ENCODE measurements around the gene EIPR1. TPM values are rescaled to one million over a fixed set of nuclear protein-coding genes. Genes with fewer than 3 reads are reported as not detected.

Gene EIPR1
- polyA plus RNA-seq, 1 donor from 2014 or later = 138 TPM

DNA sequence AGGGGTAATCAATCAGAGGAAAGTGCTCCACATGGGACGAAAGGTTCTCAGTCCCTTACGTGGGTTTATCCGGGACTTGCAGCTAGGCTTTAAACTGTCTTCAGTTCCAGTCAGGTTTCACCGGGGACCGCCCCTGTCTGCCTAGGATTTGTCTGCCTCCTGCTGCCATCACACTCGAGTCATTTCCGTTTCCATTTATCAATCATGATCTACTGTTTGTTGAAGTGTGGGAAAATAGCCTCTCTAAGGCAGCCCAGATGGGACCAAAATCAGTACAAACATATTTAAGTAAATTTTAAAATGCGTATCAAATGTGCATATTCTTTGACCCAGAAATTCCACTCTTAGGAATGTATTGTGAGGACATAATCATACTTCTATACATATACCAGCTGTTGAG, 12.4 kb upstream of the EIPR1 start:
- no peaks in the 10 kb centered on the region for H3K9me3 ChIP-seq (ENCODE audit: low read length)
- H3F3A ChIP-seq (ENCODE audit: insufficient read depth, low read length, poor library complexity, severe bottlenecking) = no peaks in the 10 kb centered on the region
- H2AFZ ChIP-seq (ENCODE audit: low read depth, low read length) = no peak overlapping the region
- no peak overlapping the region for H3K4me2 ChIP-seq (ENCODE audit: low read length)
- no peak overlapping the region for H3K27ac ChIP-seq (ENCODE audit: low read length)
- peaks cover 6% of the 10 kb centered on the region for H3K79me2 ChIP-seq (replicated peaks; ENCODE audit: insufficient read depth, low read length)
- H3K27me3 ChIP-seq (ENCODE audit: insufficient read depth, low read depth, low read length) = no peaks in the 10 kb centered on the region
- no peaks in the 10 kb centered on the region for H3K9me2 ChIP-seq (ENCODE audit: insufficient read depth, low read length)
- H4K20me1 ChIP-seq (ENCODE audit: insufficient read depth) = no peaks in the 10 kb centered on the region
- no peak overlapping the region for H3K4me3 ChIP-seq (ENCODE audit: low read length)
- peaks cover 7% of the 10 kb centered on the region for H3K36me3 ChIP-seq (ENCODE audit: insufficient read depth, low read length)
- TF ChIP-seq, protein P1, sequence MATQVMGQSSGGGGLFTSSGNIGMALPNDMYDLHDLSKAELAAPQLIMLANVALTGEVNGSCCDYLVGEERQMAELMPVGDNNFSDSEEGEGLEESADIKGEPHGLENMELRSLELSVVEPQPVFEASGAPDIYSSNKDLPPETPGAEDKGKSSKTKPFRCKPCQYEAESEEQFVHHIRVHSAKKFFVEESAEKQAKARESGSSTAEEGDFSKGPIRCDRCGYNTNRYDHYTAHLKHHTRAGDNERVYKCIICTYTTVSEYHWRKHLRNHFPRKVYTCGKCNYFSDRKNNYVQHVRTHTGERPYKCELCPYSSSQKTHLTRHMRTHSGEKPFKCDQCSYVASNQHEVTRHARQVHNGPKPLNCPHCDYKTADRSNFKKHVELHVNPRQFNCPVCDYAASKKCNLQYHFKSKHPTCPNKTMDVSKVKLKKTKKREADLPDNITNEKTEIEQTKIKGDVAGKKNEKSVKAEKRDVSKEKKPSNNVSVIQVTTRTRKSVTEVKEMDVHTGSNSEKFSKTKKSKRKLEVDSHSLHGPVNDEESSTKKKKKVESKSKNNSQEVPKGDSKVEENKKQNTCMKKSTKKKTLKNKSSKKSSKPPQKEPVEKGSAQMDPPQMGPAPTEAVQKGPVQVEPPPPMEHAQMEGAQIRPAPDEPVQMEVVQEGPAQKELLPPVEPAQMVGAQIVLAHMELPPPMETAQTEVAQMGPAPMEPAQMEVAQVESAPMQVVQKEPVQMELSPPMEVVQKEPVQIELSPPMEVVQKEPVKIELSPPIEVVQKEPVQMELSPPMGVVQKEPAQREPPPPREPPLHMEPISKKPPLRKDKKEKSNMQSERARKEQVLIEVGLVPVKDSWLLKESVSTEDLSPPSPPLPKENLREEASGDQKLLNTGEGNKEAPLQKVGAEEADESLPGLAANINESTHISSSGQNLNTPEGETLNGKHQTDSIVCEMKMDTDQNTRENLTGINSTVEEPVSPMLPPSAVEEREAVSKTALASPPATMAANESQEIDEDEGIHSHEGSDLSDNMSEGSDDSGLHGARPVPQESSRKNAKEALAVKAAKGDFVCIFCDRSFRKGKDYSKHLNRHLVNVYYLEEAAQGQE (IDR thresholded peaks at IDR 0.05; ENCODE audit: borderline replicate concordance) = no peak
- no peak for TF ChIP-seq MXI1 (conservative IDR thresholded peaks at IDR 0.05; ENCODE audit: poor library complexity, severe bottlenecking)
- no peak overlapping the region for H3K9ac ChIP-seq (ENCODE audit: low read length)

DNA sequence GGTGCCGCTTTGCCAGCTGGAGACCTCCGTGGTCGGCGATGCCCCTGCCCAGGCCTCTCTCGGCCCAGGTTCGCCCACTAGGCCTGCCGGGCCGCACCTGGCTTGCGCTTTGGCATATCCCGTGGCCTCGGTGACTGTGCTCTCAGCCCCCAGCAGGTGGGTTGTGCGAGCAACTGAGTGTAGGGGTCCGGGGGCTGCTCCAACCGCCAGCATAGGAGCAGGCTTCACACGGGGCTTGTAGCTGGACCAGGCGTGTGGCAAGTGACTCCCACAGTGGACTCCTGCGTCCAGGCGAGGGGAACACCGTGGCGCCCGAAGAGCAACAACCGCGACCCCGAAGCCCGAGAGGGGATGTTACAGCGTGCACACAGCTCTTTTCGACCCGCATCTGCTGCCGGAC, 11.6 kb upstream of the EIPR1 start:
- peaks cover 8% of the 10 kb centered on the region for H3K79me2 ChIP-seq (replicated peaks; ENCODE audit: insufficient read depth, low read length)
- no peak for TF ChIP-seq EZH2 (IDR thresholded peaks at IDR 0.05; ENCODE audit: borderline replicate concordance, insufficient read depth, low read length, poor library complexity, severe bottlenecking)
- TF ChIP-seq CTCF (IDR thresholded peaks at IDR 0.05; ENCODE audit: poor library complexity, severe bottlenecking) = no peak
- no peak for TF ChIP-seq SMC3 (conservative IDR thresholded peaks at IDR 0.05; ENCODE audit: poor library complexity)
- TF ChIP-seq, protein P1 (IDR thresholded peaks at IDR 0.05; ENCODE audit: borderline replicate concordance) = no peak
- no peak for TF ChIP-seq EP300 (conservative IDR thresholded peaks at IDR 0.05; ENCODE audit: poor library complexity, severe bottlenecking)
- no peak for TF ChIP-seq TAF1 (IDR thresholded peaks at IDR 0.05; ENCODE audit: low read depth)
- no peak for TF ChIP-seq RAD21 (conservative IDR thresholded peaks at IDR 0.05)
- no peak for TF ChIP-seq MXI1 (conservative IDR thresholded peaks at IDR 0.05; ENCODE audit: poor library complexity, severe bottlenecking)
- TF ChIP-seq POLR2AphosphoS5 (IDR thresholded peaks at IDR 0.05) = no peak
- no peak overlapping the region for H3K9ac ChIP-seq (ENCODE audit: low read length)
- H3K9me2 ChIP-seq (ENCODE audit: insufficient read depth, low read length) = no peaks in the 10 kb centered on the region
- H3K27me3 ChIP-seq (ENCODE audit: insufficient read depth, low read depth, low read length) = no peaks in the 10 kb centered on the region
- no peak overlapping the region for H3K4me3 ChIP-seq (ENCODE audit: low read length)
- H3K27ac ChIP-seq (ENCODE audit: low read length) = no peak overlapping the region
- H3K9me3 ChIP-seq (ENCODE audit: low read length) = no peaks in the 10 kb centered on the region
- H3K4me2 ChIP-seq (ENCODE audit: low read length) = no peak overlapping the region
- no peaks in the 10 kb centered on the region for H3F3A ChIP-seq (ENCODE audit: insufficient read depth, low read length, poor library complexity, severe bottlenecking)
- no peaks in the 10 kb centered on the region for H4K20me1 ChIP-seq (ENCODE audit: insufficient read depth)
- no peak overlapping the region for H2AFZ ChIP-seq (ENCODE audit: low read depth, low read length)
- H3K36me3 ChIP-seq (ENCODE audit: insufficient read depth, low read length) = peaks cover 7% of the 10 kb centered on the region

Data from neural cell (in vitro differentiated cells).